Right lobe of liver (tissue), 4 donors: Measurements from ENCODE around the gene TIMM8A.

Experiments used
- CTCF ChIP-seq, 4 donors: fragments of 200-600 bp in 3 of 4; fragments of 450-650 bp in 1 of 4; IDR thresholded peaks; one replicate each; pipeline versions ENCODE4 v1.5.1 to v1.8.0; 2016 to 2022; ENCODE audit warnings: antibody characterized with exemption in 4 of 4, mild to moderate bottlenecking in 2 of 4
- POLR2A ChIP-seq: fragments of 450-650 bp; IDR thresholded peaks from one replicate; pipeline ENCODE4 v1.6.1; 2017; ENCODE audit warnings: antibody characterized with exemption, mild to moderate bottlenecking
- donor health status: DM: no; HTN: no; CAD: no.
- donor health status: DM: no; HTN: no; CAD: no.
- donor health status: DM: no; HTN: yes; CAD: no.

- TF ChIP-seq CTCF (IDR thresholded peaks at IDR 0.05) (no peak), POLR2A (no peak)
These were observed 587 bp downstream of the TIMM8A start for GRCh38 chrX:101347859-101348451.
